ENCODE measurements around the gene CNTNAP2. TPM values are rescaled to one million over a fixed set of nuclear protein-coding genes. Genes with fewer than 3 reads are reported as not detected.

The CNTNAP2 gene
- total RNA-seq, 4 donors from 2014 or later: 0.91 to 16.0 TPM; not detected in 2

DNA sequence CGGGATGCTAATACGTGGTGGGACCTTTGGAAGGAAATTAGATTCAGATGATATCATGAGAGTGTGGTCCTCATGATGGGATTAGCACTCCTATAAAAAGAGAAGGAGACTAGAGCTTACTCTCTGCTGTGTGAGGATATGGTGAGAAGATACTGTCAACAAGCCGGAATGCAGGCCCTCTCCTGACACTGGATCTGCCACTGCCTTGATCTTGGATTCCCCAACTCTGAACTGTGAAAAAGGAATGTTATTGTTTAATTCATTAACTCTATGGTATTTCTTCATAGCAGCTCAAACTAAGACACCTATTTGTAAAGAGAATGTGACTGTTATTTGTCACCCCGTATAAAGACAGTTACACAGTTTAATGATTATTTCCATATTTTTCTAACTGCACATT is 1246.5 kb downstream of the CNTNAP2 start:
- intact Hi-C loops (cut with DNase I; ENCODE audit: low total_unique reads): no loop called here
- Histone ChIP-seq H3K9me3 (no peaks in the 10 kb centered on the region), H3K4me1 (no peaks in the 10 kb centered on the region)

GRCh38 chr7:147376192-147376591 is 1259.6 kb downstream of the CNTNAP2 start:
- H3K4me3 ChIP-seq: no peak overlapping the region
- H3K9me3 ChIP-seq: no peaks in the 10 kb centered on the region
- DNase-seq: no peak
- no peaks in the 10 kb centered on the region for H3K4me1 ChIP-seq
- TF ChIP-seq POLR2A (IDR thresholded peaks at IDR 0.05): no peak
- TF ChIP-seq, protein P1, sequence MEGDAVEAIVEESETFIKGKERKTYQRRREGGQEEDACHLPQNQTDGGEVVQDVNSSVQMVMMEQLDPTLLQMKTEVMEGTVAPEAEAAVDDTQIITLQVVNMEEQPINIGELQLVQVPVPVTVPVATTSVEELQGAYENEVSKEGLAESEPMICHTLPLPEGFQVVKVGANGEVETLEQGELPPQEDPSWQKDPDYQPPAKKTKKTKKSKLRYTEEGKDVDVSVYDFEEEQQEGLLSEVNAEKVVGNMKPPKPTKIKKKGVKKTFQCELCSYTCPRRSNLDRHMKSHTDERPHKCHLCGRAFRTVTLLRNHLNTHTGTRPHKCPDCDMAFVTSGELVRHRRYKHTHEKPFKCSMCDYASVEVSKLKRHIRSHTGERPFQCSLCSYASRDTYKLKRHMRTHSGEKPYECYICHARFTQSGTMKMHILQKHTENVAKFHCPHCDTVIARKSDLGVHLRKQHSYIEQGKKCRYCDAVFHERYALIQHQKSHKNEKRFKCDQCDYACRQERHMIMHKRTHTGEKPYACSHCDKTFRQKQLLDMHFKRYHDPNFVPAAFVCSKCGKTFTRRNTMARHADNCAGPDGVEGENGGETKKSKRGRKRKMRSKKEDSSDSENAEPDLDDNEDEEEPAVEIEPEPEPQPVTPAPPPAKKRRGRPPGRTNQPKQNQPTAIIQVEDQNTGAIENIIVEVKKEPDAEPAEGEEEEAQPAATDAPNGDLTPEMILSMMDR (IDR thresholded peaks at IDR 0.05): no peak
- H3K27me3 ChIP-seq: no peaks in the 10 kb centered on the region
- intact Hi-C loops (cut with DNase I; ENCODE audit: low total_unique reads): no loop called here
- no peaks in the 10 kb centered on the region for H3K36me3 ChIP-seq
- H3K27ac ChIP-seq: no peak overlapping the region

More for the DNA sequence above, 1246.5 kb downstream of the CNTNAP2 start:
- Histone ChIP-seq H3K27ac (no peak overlapping the region), H3K36me3 (no peaks in the 10 kb centered on the region), H3K4me3 (no peak overlapping the region), H3K27me3 (no peaks in the 10 kb centered on the region)
- no peak for DNase-seq
- TF ChIP-seq, protein P1 (IDR thresholded peaks at IDR 0.05): no peak
- TF ChIP-seq POLR2A (IDR thresholded peaks at IDR 0.05): no peak

GRCh38 chr7:147380926-147381325 is 1264.3 kb downstream of the CNTNAP2 start:
- intact Hi-C loops (cut with DNase I; ENCODE audit: low total_unique reads): no loop called here
- H3K27me3 ChIP-seq: no peaks in the 10 kb centered on the region
- no peak for TF ChIP-seq POLR2A (IDR thresholded peaks at IDR 0.05)
- TF ChIP-seq, protein P1 (IDR thresholded peaks at IDR 0.05): no peak
- no peaks in the 10 kb centered on the region for H3K9me3 ChIP-seq
- no peak overlapping the region for H3K4me3 ChIP-seq
- H3K4me1 ChIP-seq: no peaks in the 10 kb centered on the region
- no peaks in the 10 kb centered on the region for H3K36me3 ChIP-seq
- no peak overlapping the region for H3K27ac ChIP-seq
- DNase-seq: no peak

DNA sequence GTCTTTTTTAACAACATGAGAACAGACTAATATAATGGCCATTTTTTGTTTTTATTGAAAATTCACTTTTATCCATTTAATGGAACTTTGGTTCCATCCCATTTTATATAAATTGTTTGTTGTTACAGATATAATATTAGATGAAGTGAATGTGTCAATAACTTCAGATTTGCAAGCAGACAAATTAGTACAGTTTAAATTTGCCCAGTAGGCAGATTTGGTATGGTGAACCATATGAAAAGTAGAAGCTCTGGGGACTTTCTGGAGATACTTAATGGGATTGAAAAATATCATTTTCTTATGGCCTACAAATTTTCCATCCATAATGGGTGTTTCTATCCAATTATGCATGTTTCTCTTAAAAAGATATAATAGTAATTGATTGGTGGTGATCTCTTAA is 1277.7 kb downstream of the CNTNAP2 start:
- Histone ChIP-seq H3K36me3 (no peaks in the 10 kb centered on the region), H3K27ac (no peak overlapping the region), H3K9me3 (no peaks in the 10 kb centered on the region), H3K4me3 (no peak overlapping the region), H3K27me3 (no peaks in the 10 kb centered on the region), H3K4me1 (no peaks in the 10 kb centered on the region)
- no peak for DNase-seq
- TF ChIP-seq, protein P1 (IDR thresholded peaks at IDR 0.05): no peak
- no peak for TF ChIP-seq POLR2A (IDR thresholded peaks at IDR 0.05)
- intact Hi-C loops (cut with DNase I; ENCODE audit: low total_unique reads): no loop called here

GRCh38 chr7:147400221-147400689 is 1283.7 kb downstream of the CNTNAP2 start:
- H3K27ac ChIP-seq: no peak overlapping the region
- H3K27me3 ChIP-seq: no peaks in the 10 kb centered on the region
- TF ChIP-seq, protein P1 (IDR thresholded peaks at IDR 0.05): no peak
- TF ChIP-seq POLR2A (IDR thresholded peaks at IDR 0.05): no peak
- H3K36me3 ChIP-seq: no peaks in the 10 kb centered on the region
- no peaks in the 10 kb centered on the region for H3K9me3 ChIP-seq
- no peak overlapping the region for H3K4me3 ChIP-seq
- H3K4me1 ChIP-seq: no peaks in the 10 kb centered on the region
- no peak for DNase-seq
- intact Hi-C loops (cut with DNase I; ENCODE audit: low total_unique reads): no loop called here

All from uterus (tissue), 4 donors.